GM18907 (cell line): Measurements from ENCODE around the gene SYNJ2.
"Not testable (repeated sequence)": the region's sequence is repeated elsewhere in the genome, so short reads cannot be mapped to it uniquely, and the experiment has no call there.

Source experiments
- ATAC-seq: cut with Tn5 transposase; IDR thresholded peaks from one replicate; pipeline ENCODE4 v1.9.1; 2021; ENCODE audit warnings: mild to moderate bottlenecking, moderate library complexity; ENCODE audit not compliant: unreplicated experiment

The SYNJ2 gene

GRCh38 chr6:157954150-157955117, 27.2 kb upstream of the SYNJ2 start:
- ATAC-seq = no peak

GRCh38 chr6:157955675-157956074, 26.0 kb upstream of the SYNJ2 start:
- ATAC-seq = no peak

- ATAC-seq = no peak
These were observed 25.4 kb upstream of the SYNJ2 start for GRCh38 chr6:157956171-157956730.

- ATAC-seq = no peak
These were observed 22.0 kb upstream of the SYNJ2 start for GRCh38 chr6:157959451-157960227.

GRCh38 chr6:157961153-157961831, 20.4 kb upstream of the SYNJ2 start:
- no peak for ATAC-seq

GRCh38 chr6:157961832-157962575, 19.7 kb upstream of the SYNJ2 start:
- ATAC-seq = no peak

- ATAC-seq = no peak
These were observed 18.9 kb upstream of the SYNJ2 start for GRCh38 chr6:157962601-157963302.

- ATAC-seq = no peak
These were observed 17.6 kb upstream of the SYNJ2 start for GRCh38 chr6:157964100-157964499.

- ATAC-seq = no peak
These were observed 16.3 kb upstream of the SYNJ2 start for GRCh38 chr6:157965387-157965786.

- ATAC-seq = no peak
These were observed 15.1 kb upstream of the SYNJ2 start for GRCh38 chr6:157966589-157966977.

GRCh38 chr6:157967020-157967419, 14.6 kb upstream of the SYNJ2 start:
- ATAC-seq = no peak

GRCh38 chr6:157967486-157967885, 14.2 kb upstream of the SYNJ2 start:
- no peak for ATAC-seq

GRCh38 chr6:157972177-157972576, 9.5 kb upstream of the SYNJ2 start:
- ATAC-seq = not testable (repeated sequence)

- ATAC-seq = no peak
These were observed 7.2 kb upstream of the SYNJ2 start for GRCh38 chr6:157974341-157974894.

- no peak for ATAC-seq
These were observed 6.7 kb upstream of the SYNJ2 start for GRCh38 chr6:157974967-157975366.

GRCh38 chr6:157975456-157975855, 6.2 kb upstream of the SYNJ2 start:
- ATAC-seq = no peak

- ATAC-seq = no peak
These were observed 5.1 kb upstream of the SYNJ2 start for GRCh38 chr6:157976345-157977175.

GRCh38 chr6:157977176-157977804, 4.4 kb upstream of the SYNJ2 start:
- ATAC-seq = no peak
